NT2/D1 (cell line): ENCODE data around the gene TENT4B.

ENCODE experiments used
- DNase-seq: peaks from one replicate; pipeline ENCODE4 v3.0.0-alpha.2; 2011; ENCODE audit warnings: low read depth, low spot score
- H3K27me3 ChIP-seq: 2 replicates; pipeline ENCODE4 v1.6.0; 2011; ENCODE audit warnings: mild to moderate bottlenecking; ENCODE audit not compliant: insufficient read length, insufficient read depth
- H3K36me3 ChIP-seq: 2 replicates; pipeline ENCODE4 v1.6.1; 2011; ENCODE audit warnings: mild to moderate bottlenecking, low read length, mixed read lengths; ENCODE audit not compliant: insufficient read depth, insufficient read length
- H3K4me1 ChIP-seq: 2 replicates; pipeline ENCODE4 v1.5.1; 2011; ENCODE audit not compliant: insufficient read depth, insufficient read length
- H3K4me3 ChIP-seq: 2 replicates; pipeline ENCODE4 v1.5.1; 2011; ENCODE audit warnings: low read depth; ENCODE audit not compliant: insufficient read length
- H3K9ac ChIP-seq: 2 replicates; pipeline ENCODE4 v1.6.0; 2011; ENCODE audit warnings: low read depth; ENCODE audit not compliant: insufficient read length
- H3K9me3 ChIP-seq: 2 replicates; pipeline ENCODE4 v1.5.1; 2011; ENCODE audit warnings: mild to moderate bottlenecking, low read length; ENCODE audit not compliant: insufficient read depth
- SUZ12 ChIP-seq: IDR thresholded peaks from 2 replicates; pipeline ENCODE4 v1.6.1; 2011; ENCODE audit not compliant: insufficient read length, insufficient read depth; ENCODE audit errors: extremely low read depth
- YY1 ChIP-seq: IDR thresholded peaks from 2 replicates; pipeline ENCODE4 v1.6.1; 2011; ENCODE audit not compliant: insufficient read length, insufficient read depth
- ZNF274 ChIP-seq: IDR thresholded peaks from 2 replicates; pipeline ENCODE4 v1.6.1; 2011; ENCODE audit warnings: mild to moderate bottlenecking, low read depth, low read length

Gene TENT4B

DNA sequence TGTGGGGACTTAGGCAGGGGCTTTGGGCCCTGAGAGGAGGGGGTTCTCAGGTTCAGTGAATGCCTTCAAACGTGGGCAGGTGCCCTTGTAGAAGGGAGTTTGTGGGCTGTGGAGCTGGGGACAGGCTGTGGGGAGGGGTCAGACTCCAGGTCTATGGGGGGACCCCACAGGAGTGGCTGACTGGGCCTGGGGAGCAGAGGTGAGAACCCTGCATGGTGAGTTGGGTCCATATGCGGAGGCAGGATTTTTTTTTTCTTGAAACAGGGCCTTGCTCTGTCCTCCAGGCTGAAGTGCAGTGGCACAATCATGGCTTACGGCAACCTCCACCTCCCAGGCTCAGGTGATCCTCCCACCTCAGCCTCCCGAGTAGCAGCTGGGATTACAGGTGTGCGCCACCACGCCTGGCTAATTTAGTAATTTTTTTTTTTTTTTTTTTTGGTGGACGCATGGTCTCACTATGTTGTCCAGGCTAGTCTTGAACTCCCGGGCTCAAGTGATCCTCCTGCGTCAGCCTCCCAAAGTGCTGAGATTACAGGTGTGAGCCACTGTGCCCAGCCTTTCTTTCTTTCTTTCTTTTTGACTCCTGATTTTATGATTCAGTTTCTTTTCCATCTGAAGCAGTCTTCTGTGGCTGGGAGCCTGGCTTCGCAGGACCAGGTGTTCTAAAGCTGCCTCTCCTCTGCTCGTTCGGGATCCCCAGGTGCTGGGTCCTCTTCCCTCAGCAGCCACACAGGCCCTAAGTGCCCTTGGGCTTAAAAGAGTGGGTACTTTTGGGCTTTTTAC, 94.2 kb downstream of the TENT4B start:
- H3K9ac ChIP-seq = peak overlapping the region; percentile 85
- H3K4me1 ChIP-seq = peaks cover 21% of the 10 kb centered on the region
- DNase-seq = no peak
- no peak overlapping the region for H3K4me3 ChIP-seq
- peaks cover 9% of the 10 kb centered on the region for H3K36me3 ChIP-seq
- H3K9me3 ChIP-seq = no peaks in the 10 kb centered on the region
- peaks cover 3% of the 10 kb centered on the region for H3K27me3 ChIP-seq
- no peak for TF ChIP-seq SUZ12
- TF ChIP-seq YY1 = no peak
- no peak for TF ChIP-seq ZNF274

DNA sequence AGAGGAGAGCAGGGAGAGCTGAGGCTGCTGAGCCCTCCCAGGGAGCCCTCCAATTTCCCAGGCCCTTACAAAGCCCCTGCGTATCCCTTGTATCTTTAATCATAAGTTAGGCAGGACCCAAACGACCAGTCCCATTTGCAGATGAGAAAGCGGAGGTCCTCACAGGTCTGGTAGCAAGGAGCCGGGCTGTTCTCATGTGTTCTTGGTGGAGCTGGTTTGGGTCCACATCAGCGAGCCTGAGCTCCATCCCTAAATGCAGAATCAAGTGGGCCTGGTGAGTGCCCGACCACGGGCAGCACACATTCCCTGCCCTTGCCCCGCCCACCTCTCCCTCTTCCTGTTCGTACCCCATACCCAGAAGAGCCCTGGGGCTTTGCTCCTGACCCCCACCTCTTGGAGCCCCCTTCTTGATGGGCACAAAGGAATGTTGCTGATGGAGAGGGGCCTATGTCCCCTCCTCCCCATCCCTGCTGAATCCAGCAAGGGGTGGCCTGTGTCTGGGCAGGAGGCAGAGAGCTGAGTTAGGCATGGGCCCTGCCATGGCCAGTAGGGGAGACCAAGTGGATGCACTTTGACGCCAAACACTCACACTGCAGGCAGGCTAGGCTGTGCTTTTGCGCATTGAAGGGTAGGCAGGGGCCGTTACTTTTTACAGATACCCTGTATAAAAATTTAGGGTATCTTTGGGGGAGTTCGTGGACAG, 95.0 kb downstream of the TENT4B start:
- H3K36me3 ChIP-seq = peaks cover 9% of the 10 kb centered on the region
- peaks cover 3% of the 10 kb centered on the region for H3K27me3 ChIP-seq
- no peak for DNase-seq
- TF ChIP-seq SUZ12 = no peak
- TF ChIP-seq ZNF274 = no peak
- TF ChIP-seq YY1 = no peak
- no peak overlapping the region for H3K4me3 ChIP-seq
- no peak overlapping the region for H3K9ac ChIP-seq
- peaks cover 21% of the 10 kb centered on the region for H3K4me1 ChIP-seq
- H3K9me3 ChIP-seq = 0 out of 2 replicates have a peak, but pooled peaks cover 5% of the 10 kb centered on the region

DNA sequence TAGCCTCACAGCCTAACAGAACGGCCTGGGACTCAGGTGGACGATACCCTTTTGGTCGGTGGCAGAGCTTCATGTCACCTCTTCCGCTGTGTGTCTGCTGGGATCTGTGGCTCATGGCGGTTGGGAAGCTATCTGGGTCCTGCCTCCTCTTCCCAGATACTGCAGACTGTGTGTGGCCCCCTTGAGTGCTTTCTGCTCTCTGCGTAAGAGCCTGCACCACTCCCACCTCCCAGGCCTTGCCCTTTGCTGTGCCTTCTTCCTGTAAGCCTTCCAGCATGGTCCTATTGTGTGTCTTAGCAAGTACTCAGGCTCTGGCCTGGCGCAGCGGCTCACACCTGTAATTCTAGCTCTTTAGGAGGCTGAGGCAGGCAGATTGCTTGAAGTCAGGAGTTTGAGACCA, 95.7 kb downstream of the TENT4B start:
- H3K9ac ChIP-seq = peak overlapping the region; percentile 16
- TF ChIP-seq YY1 (no peak), SUZ12 (no peak), ZNF274 (no peak)
- H3K4me3 ChIP-seq = no peak overlapping the region
- H3K36me3 ChIP-seq = peaks cover 13% of the 10 kb centered on the region
- peaks cover 12% of the 10 kb centered on the region; the same call in 1 of the 2 replicates for H3K9me3 ChIP-seq
- peaks cover 21% of the 10 kb centered on the region for H3K4me1 ChIP-seq
- peaks cover 3% of the 10 kb centered on the region for H3K27me3 ChIP-seq
- no peak for DNase-seq

DNA sequence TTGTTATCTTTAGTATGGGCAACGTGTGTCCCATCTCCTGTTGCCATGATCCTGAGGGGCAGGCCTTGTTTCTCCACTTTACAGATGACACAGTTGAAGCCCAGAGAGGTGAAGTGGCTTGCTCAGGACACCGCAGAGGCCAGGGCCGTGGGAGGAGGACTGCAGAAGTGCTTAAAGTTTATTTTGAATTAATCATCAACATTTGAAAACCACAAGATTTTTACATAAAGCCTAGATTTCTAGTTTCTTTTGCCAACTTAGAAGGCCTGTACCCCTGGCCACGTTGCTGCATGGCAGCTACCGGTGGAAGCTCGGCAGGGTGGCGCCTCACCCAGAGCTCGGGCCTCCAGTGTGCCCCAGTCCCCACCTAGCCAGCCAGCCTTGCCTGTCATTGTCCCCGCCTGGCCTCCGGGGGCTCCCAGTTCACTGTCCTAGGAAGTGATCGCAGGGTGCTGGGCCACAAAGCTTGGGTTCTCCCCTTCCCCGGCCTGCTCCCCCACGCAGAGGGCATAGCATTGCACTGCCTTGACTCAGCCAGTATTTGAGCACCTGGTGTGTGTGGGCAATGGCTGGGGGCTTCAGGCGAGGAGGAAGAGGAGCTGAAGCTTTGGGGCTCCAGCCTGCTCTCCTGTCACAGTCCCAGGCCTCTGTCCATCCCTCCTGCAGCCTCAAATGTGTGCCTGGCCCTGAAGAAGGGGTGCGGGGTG, 98.4 kb downstream of the TENT4B start:
- DNase-seq = no peak
- H3K9me3 ChIP-seq = peaks cover 16% of the 10 kb centered on the region; the same call in 1 of the 2 replicates
- no peak overlapping the region for H3K9ac ChIP-seq
- peaks cover 14% of the 10 kb centered on the region for H3K4me1 ChIP-seq
- TF ChIP-seq YY1 = no peak
- no peak for TF ChIP-seq SUZ12
- TF ChIP-seq ZNF274 = no peak
- no peaks in the 10 kb centered on the region for H3K27me3 ChIP-seq
- H3K4me3 ChIP-seq = no peak overlapping the region
- H3K36me3 ChIP-seq = peaks cover 16% of the 10 kb centered on the region

DNA sequence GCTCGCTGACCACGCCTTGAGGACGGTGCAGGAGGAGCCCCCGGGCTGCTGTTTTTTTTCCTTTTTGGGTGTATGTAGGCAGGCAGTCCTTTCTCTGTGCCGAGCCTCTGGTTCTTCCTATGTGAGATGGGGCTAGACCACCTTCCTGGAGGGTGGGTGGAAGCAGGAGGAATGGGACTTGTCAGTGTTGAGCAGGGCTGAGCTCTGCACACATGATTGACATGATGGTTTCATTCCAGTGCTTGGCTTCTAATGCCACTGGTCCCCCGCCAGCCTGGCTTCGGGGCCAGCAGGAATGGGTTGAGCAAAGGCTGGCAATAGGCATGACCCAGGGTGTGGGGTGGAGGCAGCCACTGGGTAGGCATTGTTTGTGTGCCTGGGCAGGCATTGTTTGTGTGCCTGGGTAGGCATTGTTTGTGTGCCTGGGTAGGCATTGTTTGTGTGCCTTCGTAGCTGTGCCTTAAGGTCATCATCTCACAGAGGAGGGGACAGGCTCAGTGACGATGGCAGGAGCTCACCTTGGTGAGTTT, 99.0 kb downstream of the TENT4B start:
- Histone ChIP-seq H3K36me3 (peaks cover 16% of the 10 kb centered on the region), H3K9me3 (peaks cover 16% of the 10 kb centered on the region; the same call in 1 of the 2 replicates), H3K4me3 (no peak overlapping the region), H3K4me1 (peaks cover 17% of the 10 kb centered on the region), H3K9ac (no peak overlapping the region), H3K27me3 (no peaks in the 10 kb centered on the region)
- DNase-seq = no peak
- no peak for TF ChIP-seq SUZ12
- TF ChIP-seq YY1 = no peak
- no peak for TF ChIP-seq ZNF274

DNA sequence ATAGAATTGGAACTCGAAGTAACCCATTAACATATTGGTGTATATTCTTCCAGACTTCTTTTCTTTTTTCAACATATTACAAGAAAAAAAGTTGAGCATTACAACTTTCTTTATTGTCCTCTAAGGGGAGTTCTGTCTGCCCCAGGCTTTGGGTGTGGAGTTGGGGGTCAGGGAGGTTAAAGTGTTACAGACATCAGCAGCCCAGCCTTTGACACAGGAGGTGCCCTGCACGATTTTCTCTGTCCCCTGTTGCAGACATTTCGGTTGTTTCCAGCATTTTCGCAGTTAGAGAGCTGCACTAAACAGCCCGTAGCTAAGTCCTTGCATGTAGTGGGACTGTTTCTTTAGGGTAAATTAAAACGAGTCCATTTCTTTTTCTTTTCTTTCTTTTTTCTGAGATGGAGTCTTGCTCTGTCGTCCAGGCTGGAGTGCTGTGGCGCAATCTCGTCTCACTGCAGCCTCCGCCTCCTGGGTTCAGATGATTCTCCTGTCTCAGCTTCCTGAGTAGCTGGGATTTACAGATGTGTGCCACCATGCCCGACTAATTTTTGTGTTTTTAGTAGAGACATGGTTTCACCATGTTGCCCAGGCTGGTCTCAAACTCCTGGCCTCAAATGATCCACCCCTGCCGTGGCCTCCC, 99.9 kb downstream of the TENT4B start:
- H3K9me3 ChIP-seq = peaks cover 16% of the 10 kb centered on the region; the same call in 1 of the 2 replicates

More for the DNA sequence above, 99.9 kb downstream of the TENT4B start:
- H3K36me3 ChIP-seq = peaks cover 16% of the 10 kb centered on the region
- H3K27me3 ChIP-seq = no peaks in the 10 kb centered on the region
- peaks cover 19% of the 10 kb centered on the region for H3K4me1 ChIP-seq
- H3K4me3 ChIP-seq = no peak overlapping the region
- H3K9ac ChIP-seq = no peak overlapping the region
- TF ChIP-seq YY1 (no peak), ZNF274 (no peak), SUZ12 (no peak)
- no peak for DNase-seq
